ENCODE results near the gene BTG3.

BTG3 gene

GRCh38 chr21:17612565-17613241 is at the start of gene BTG3:
TSS of gene BTG3 (minus strand) at chr21:17612901. CDS start at chr21:17609144, 3,757 bp downstream.
- DNase-seq (ENCODE audit: low read depth in 2 of 2), result peak; percentile 65 to 66

- no peak for DNase-seq (ENCODE audit: low read depth in 2 of 2)
Measured at GRCh38 chr21:17660862-17661261, 48.2 kb upstream of the BTG3 start.

- no peak for DNase-seq (ENCODE audit: low read depth in 2 of 2)
Measured at GRCh38 chr21:17660452-17660851, 47.8 kb upstream of the BTG3 start.

GRCh38 chr21:17658931-17659330 is 46.2 kb upstream of the BTG3 start:
- DNase-seq (ENCODE audit: low read depth in 2 of 2), result no peak

GRCh38 chr21:17651526-17651925 is 38.8 kb upstream of the BTG3 start:
- no peak for DNase-seq (ENCODE audit: low read depth in 2 of 2)

GRCh38 chr21:17650292-17650691 is 37.6 kb upstream of the BTG3 start:
- no peak for DNase-seq (ENCODE audit: low read depth in 2 of 2)

- no peak for DNase-seq (ENCODE audit: low read depth in 2 of 2)
Measured at GRCh38 chr21:17646790-17647189, 34.1 kb upstream of the BTG3 start.

GRCh38 chr21:17644186-17644585 is 31.5 kb upstream of the BTG3 start:
- no peak for DNase-seq (ENCODE audit: low read depth in 2 of 2)

- DNase-seq (ENCODE audit: low read depth in 2 of 2), result no peak
Measured at GRCh38 chr21:17640821-17641220, 28.1 kb upstream of the BTG3 start.

- DNase-seq (ENCODE audit: low read depth in 2 of 2), result no peak
Measured at GRCh38 chr21:17636711-17637110, 24.0 kb upstream of the BTG3 start.

- DNase-seq (ENCODE audit: low read depth in 2 of 2), result no peak
Measured at GRCh38 chr21:17631195-17631594, 18.5 kb upstream of the BTG3 start.

GRCh38 chr21:17622018-17622417 is 9.3 kb upstream of the BTG3 start:
- DNase-seq (ENCODE audit: low read depth in 2 of 2), result no peak

GRCh38 chr21:17616831-17617230 is 4.1 kb upstream of the BTG3 start:
- no peak for DNase-seq (ENCODE audit: low read depth in 2 of 2)

- DNase-seq (ENCODE audit: low read depth in 2 of 2), result no peak
Measured at GRCh38 chr21:17613242-17613676, 558 bp upstream of the BTG3 start.

- DNase-seq (ENCODE audit: low read depth in 2 of 2), result no peak
Measured at GRCh38 chr21:17612023-17612564, 607 bp downstream of the BTG3 start.

- DNase-seq (ENCODE audit: low read depth in 2 of 2), result peak; percentile 67 to 77
Measured at GRCh38 chr21:17611414-17612022, 1.2 kb downstream of the BTG3 start.

- DNase-seq (ENCODE audit: low read depth in 2 of 2), result no peak
Measured at GRCh38 chr21:17610911-17611310, 1.8 kb downstream of the BTG3 start.

GRCh38 chr21:17609681-17610080 is 3.0 kb downstream of the BTG3 start:
- DNase-seq (ENCODE audit: low read depth in 2 of 2), result no peak

- no peak for DNase-seq (ENCODE audit: low read depth in 2 of 2)
Measured at GRCh38 chr21:17607684-17608083, 5.0 kb downstream of the BTG3 start.

- DNase-seq (ENCODE audit: low read depth in 2 of 2), result no peak
Measured at GRCh38 chr21:17602874-17603273, 9.8 kb downstream of the BTG3 start.

GRCh38 chr21:17598437-17598836 is 14.3 kb downstream of the BTG3 start:
- no peak for DNase-seq (ENCODE audit: low read depth in 2 of 2)

- no peak for DNase-seq (ENCODE audit: low read depth in 2 of 2)
Measured at GRCh38 chr21:17597680-17598079, 15.0 kb downstream of the BTG3 start.

- no peak for DNase-seq (ENCODE audit: low read depth in 2 of 2)
Measured at GRCh38 chr21:17590430-17590829, 22.3 kb downstream of the BTG3 start.
